Measurements from ENCODE around the gene CDYL.

Gene CDYL

GRCh38 chr6:4964675-4965561, 188.7 kb downstream of the CDYL start:
- no peak for DNase-seq (ENCODE audit: low read depth in 2 of 2)

GRCh38 chr6:4965562-4966389, 189.6 kb downstream of the CDYL start:
- DNase-seq (ENCODE audit: low read depth in 2 of 2), result no peak

DNA sequence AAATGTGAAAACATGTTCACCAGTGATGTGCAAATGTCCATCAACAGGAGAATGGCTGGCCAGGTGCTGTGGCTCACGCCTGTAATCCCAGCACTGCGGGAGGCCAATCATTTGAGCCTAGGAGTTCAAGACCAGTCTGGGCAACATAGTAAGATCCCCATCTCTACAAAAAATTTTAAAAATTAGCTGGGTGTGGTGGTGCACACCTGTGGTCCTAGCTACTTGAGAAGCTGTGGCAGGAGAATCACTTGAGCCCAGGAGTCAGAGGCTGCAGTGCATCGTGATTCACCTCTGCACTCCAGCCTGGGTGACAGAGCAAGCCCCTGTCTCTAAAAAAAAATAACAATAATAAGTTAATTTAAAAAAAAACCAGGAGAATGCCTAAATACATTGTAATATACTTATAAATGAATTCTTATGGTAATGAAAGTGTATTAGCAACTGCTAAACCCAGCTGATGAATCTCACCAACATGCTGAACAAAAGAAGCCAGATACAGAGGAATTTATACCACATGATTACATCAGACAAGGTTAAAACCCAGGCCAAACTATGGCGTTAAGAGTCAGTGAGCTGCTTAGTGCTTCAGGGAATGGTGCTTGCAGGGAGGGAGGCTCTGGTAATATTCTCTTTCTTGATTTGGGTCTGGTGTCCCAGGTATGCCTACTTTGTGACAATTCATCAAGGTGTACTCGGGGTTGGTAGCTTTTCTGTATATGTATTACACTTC, 191.3 kb downstream of the CDYL start:
- no peak for DNase-seq (ENCODE audit: low read depth in 2 of 2)

DNA sequence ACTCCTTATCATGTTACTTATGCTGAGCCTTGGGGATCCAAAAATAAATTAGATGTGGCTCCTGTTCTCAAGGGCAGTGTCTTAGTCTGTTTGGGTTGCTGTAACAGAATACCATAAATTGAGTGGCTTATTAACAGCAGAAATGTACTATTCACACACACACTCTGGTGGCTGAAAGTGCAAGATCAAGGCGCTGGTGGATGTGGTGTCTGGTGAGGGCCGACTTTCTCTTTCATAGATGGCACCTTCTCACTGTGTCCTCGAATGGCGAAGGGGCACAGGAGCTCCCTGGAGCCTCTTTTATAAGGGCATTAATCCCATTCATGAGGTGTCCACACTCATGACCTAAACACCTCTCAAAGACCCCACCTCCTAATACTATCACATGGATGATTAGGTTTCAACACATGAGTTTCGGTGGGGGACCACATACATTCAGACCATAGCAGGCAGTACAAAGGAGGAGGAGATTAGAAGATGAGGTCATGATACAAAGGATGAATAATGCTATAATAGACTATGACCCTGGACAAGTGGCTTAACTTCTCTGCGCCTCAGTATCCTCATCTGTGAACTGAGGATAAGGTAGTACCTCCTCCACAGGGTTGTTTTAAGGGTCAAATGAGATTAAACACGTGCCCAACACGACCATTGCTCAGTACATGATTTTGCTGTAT, 193.5 kb downstream of the CDYL start:
- DNase-seq (ENCODE audit: low read depth in 2 of 2), result no peak

- no peak for DNase-seq (ENCODE audit: low read depth in 2 of 2)
Observed at GRCh38 chr6:4970739-4971395, 194.7 kb downstream of the CDYL start.

- no peak for DNase-seq (ENCODE audit: low read depth in 2 of 2)
Observed at GRCh38 chr6:4971851-4972250, 195.6 kb downstream of the CDYL start.

DNA sequence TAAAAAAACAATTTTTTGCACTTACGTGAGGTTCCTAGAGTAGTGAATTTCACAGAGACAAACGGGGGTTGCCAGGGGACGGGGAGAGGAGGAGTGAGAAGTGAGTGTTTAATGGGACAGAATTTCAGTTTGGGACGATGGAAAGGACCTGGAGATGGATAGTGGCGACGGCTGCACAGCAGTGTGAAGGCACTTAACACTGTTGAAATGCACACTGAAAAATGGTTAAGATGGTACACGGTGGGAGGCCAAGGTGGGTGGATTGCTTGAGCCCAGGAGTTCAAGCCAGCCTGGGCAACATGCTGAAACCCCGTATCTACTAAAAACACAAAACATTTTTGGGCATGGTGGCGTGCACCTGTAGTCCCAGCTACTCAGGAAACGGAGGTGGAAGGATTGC, 196.2 kb downstream of the CDYL start:
- DNase-seq (ENCODE audit: low read depth in 2 of 2), result no peak

DNA sequence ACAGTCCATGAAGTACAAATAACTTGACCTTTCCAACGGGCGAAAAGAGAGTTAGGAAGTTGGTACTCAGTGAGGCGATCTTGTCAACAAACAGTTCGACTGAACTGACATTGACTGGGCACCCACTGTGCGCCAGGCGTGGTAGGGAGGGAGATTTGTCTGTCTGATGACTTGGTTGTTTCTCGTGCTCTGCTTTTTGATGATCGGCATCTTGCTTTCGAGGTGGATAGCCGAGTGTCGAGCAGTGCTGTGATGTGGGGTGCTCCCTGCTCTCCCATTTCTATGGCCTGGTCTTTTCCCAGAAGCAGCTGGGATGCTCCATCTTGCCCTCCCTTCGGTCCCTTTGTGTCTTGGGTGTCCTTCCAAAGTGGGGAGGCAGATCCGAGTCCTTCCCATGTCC, 197.2 kb downstream of the CDYL start:
- no peak for DNase-seq (ENCODE audit: low read depth in 2 of 2)

- DNase-seq (ENCODE audit: low read depth in 2 of 2), result no peak
Observed at GRCh38 chr6:4973982-4974745, 198.0 kb downstream of the CDYL start.

DNA sequence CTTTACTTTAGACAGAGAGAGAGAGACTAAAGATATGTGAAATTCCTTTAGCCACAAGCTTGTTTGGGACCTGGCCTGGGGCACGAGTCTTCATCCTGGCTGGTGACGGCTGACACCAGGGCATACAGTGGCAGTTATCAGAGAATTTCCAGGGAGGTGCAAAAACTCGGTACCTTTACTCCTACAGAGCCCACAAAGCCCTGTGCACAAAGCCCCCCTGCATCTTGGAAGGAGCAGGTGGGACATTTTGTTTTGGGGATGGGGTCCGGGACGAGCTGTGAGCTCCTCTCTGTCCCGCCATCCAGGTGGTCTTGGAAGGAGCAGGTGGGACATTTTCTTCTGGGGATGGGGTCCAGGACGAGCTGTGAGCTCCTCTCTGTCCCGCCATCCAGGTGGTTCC, 198.8 kb downstream of the CDYL start:
- no peak for DNase-seq (ENCODE audit: low read depth in 2 of 2)

DNA sequence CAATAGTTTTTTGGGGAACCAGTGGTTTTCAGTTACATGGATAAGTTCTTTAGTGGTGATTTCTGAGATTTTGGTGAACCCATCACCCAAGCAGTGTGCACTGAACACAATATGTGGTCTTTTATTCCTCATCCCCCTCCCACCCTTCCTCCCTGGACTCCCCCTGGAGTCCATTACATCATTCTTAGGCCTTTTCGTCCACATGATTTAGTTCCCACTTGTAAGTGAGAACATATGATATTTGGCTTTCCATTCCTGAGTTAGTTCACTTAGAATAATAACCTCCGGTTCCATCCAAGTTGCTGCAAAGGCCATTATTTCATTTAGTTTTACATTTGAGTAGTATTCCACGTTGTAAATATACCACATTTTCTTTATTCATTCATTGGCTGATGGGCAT, 199.3 kb downstream of the CDYL start:
- DNase-seq (ENCODE audit: low read depth in 2 of 2), result no peak

DNA sequence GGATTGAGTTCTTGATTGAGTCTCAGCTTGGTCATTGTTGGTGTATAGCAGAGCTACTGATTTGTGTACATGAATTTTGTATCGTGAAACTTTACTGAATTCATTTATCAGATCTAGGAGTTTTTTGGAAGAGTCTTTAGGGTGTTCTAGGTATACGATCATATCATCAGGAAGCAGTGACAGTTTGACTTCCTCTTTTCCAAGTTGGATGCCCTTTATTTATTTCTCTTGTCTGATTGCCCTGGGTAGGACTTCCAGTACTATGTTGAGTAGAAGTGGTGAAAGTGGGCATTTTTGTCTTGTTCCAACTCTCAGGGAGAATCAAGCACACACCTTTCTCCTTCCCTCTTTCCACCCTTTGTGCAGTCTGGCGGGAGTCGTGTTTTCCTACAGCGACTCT, 201.3 kb downstream of the CDYL start:
- no peak for DNase-seq (ENCODE audit: low read depth in 2 of 2)

DNA sequence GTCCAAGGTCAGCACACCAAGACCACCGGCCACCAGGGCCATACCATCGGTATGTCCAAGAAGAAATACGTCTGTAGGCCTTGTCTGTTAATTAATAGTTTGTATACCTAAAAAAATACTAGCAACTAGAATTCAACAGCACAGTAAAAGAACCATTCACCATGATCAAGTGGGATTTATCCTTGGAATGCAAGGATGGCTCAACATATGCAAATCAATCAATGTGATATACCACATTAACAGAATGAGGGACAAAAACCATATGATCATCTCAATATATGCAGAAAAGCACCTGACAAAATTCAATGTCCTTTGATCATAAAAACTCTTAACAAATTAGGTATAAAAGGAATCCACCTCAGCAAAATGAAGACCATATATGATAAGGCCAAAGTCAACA, 203.2 kb downstream of the CDYL start:
- no peak for DNase-seq (ENCODE audit: low read depth in 2 of 2)

- DNase-seq (ENCODE audit: low read depth in 2 of 2), result no peak
Observed at GRCh38 chr6:4981761-4982160, 205.6 kb downstream of the CDYL start.

DNA sequence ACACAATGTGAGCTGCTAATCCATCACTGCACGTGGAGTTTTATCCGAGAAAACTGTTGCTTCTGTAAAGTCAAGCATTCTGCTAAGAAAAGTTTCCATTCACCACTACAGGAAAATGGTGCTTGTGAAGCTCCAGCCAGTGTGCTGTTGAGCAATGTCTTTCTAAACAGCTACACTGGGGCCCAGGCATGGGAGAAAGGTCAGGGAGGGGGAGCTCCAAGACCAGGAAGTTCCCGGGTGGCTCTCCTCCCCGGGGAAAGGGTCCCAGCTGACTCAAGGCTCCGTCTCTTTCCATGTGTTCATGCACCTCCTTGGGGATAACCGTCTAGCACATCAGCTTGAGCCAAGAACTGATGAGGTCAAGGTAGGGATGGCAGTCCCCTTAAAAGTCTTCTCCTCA, 207.1 kb downstream of the CDYL start:
- no peak for DNase-seq (ENCODE audit: low read depth in 2 of 2)

DNA sequence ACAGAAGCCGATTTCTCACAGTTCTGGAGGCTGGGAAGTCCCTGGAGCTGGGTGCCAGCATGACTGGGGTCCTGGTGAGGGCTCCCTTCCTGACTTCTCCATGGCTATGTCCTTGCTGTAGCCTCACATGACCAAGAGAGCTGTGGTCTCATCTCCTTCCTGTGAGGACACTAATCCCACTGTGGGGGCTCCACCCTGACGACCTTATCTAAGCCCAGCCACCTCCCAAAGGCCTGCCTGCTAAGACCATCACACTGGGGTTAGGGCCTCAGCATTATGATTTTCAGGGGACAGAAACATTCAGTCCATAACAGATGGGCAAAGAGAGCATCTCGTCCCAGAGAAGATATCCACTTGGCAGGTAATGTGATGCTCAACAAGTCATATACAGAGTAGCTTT, 210.8 kb downstream of the CDYL start:
- no peak for DNase-seq (ENCODE audit: low read depth in 2 of 2)

DNA sequence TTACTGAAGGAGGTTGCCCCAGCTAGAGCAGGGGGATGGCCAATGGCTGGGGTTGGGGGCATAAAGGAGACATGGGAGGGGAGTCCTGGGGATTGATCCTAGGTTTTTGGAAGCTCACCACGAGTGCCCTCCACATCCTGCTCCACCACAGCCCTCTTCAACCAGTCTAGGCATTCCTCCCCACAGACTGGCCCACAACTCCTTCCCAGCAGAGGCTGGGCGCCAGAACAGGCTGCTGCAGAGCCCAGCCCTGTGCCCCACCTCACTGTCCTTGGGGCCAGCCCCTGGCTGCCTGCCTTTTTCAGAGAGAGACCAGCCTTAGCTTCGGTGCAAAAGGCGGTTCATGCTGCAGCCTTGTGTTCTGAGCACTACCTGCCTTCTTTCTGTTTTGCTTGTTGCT, 211.2 kb downstream of the CDYL start:
- no peak for DNase-seq (ENCODE audit: low read depth in 2 of 2)

GRCh38 chr6:4994741-4995140, 218.5 kb downstream of the CDYL start:
- DNase-seq (ENCODE audit: low read depth in 2 of 2), result no peak

DNA sequence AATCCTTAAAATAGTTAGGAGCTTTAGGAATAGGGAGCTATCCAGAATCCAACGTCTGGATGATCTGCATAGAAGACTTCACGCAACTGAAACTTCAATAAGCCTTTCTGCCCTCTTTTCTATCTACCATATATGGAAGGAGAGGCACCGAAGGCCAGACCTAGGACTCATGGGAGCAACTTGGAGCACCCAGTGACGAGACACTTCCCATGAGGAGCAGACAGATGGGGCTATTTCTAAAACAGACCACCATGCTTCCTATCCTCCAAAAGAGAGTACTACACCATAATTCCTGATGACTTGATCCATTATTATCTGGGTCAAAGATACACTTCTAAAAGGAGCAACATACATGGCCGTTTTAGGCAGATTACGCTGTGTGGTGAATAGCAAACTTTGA, 221.7 kb downstream of the CDYL start:
- no peak for DNase-seq (ENCODE audit: low read depth in 2 of 2)

- DNase-seq (ENCODE audit: low read depth in 2 of 2), result no peak
Observed at GRCh38 chr6:4999586-4999985, 223.4 kb downstream of the CDYL start.

Data from stimulated activated CD8-positive, alpha-beta memory T cell treated with anti-CD3 and anti-CD28 coated beads, Interleukin-15, amount 100 ng/mL, for 48 hours (primary cell).